HCT116 (cell line): Measurements from ENCODE around the gene CYP27A1. TPM values are rescaled to one million over a fixed set of nuclear protein-coding genes. Genes with fewer than 3 reads are reported as not detected.

Experiments
- ATAC-seq: fragments of 200-7000 bp; cut with Tn5 transposase; 2 replicates; pipeline ENCODE4 v1.9.1; 2020; ENCODE audit warnings: mild to moderate bottlenecking, moderate library complexity
- BruUV-seq: library from RNA; stranded (reverse); fragments of 400-500 nt; replicated peaks from 2 replicates; lab custom pipeline; 2021; lab: Mats Ljungman, UMichigan
- CTCF ChIA-PET: fragments of 300-600 bp; sonication (Branson Sonifier 250); formaldehyde crosslinking; loops from one replicate; lab custom pipeline; 2021; ENCODE audit warnings: antibody characterized with exemption; lab: Charles Lee
- POLR2A ChIA-PET: fragments of 300-600, 350-600 bp; sonication (Branson Sonifier 250); formaldehyde crosslinking; loops from one replicate; lab custom pipeline; 2021; ENCODE audit warnings: antibody characterized with exemption; lab: Charles Lee
- RAD21 ChIA-PET, 2 experiments: fragments of 300-600 bp; sonication (Branson Sonifier 250); formaldehyde crosslinking; loops; one replicate each; lab custom pipeline; 2023; ENCODE audit warnings: low total read pairs in 2 of 2; ENCODE audit not compliant: uncharacterized antibody in 2 of 2, unreplicated experiment in 2 of 2, low non-redundant PET in 1 of 2; lab: Charles Lee
- DNase-seq: peaks from one replicate; pipeline ENCODE4 v3.0.0-alpha.2; 2010; ENCODE audit warnings: low read depth, low spot score
- H2AFZ ChIP-seq: fragments of 200-600 bp; shearing (Covaris generic), sonication (generic); 2 replicates; pipeline ENCODE4 v1.6.1; 2017; ENCODE audit warnings: low read depth, mixed run types, mixed read lengths, antibody characterized with exemption, low read length; ENCODE audit not compliant: poor library complexity, severe bottlenecking
- H3K27ac ChIP-seq: 2 replicates; pipeline ENCODE4 v1.5.1; 2012; ENCODE audit warnings: low read depth, low read length
- H3K27me3 ChIP-seq: fragments of 200-600 bp; sonication (generic); 2 replicates; pipeline ENCODE4 v1.6.1; 2016; ENCODE audit warnings: mixed run types, low read length, mixed read lengths; ENCODE audit not compliant: insufficient read depth
- H3K36me3 ChIP-seq, 2 experiments: fragments of 200-500 bp in 1 of 2; fragments of 200-600 bp in 1 of 2; sonication (Bioruptor generic) in 1 of 2; sonication (generic) in 1 of 2; 2 replicates each; pipeline versions ENCODE4 v1.5.1 to v1.6.1; 2014 to 2016; ENCODE audit warnings: low read length in 2 of 2, inconsistent platforms in 1 of 2, mixed read lengths in 1 of 2, mixed run types in 1 of 2; ENCODE audit not compliant: insufficient read depth in 2 of 2, control insufficient read depth in 1 of 2
- H3K4me1 ChIP-seq, 2 experiments: fragments of 200-600 bp in 1 of 2; sonication (generic) in 1 of 2; 2 replicates each; pipeline versions ENCODE4 v1.5.1 to v1.6.1; 2012 to 2017; ENCODE audit warnings: low read length in 2 of 2, inconsistent platforms in 1 of 2, mild to moderate bottlenecking in 1 of 2, mixed read lengths in 1 of 2, mixed run types in 1 of 2, moderate library complexity in 1 of 2; ENCODE audit not compliant: insufficient read depth in 2 of 2, control insufficient read depth in 1 of 2
- H3K4me2 ChIP-seq: fragments of 200-600 bp; sonication (generic); 2 replicates; pipeline ENCODE4 v1.6.1; 2017; ENCODE audit warnings: mixed run types, low read length, mixed read lengths
- H3K4me3 ChIP-seq, 2 experiments: fragments of 200-600 bp in 1 of 2; sonication (generic) in 1 of 2; replicated peaks in 1 of 2; 2 replicates each; pipeline ENCODE4 v1.5.1; 2011 to 2016; ENCODE audit warnings: low read length in 2 of 2, control low read depth in 1 of 2, low read depth in 1 of 2, mild to moderate bottlenecking in 1 of 2, mixed read lengths in 1 of 2, mixed run types in 1 of 2
- H3K79me2 ChIP-seq: fragments of 200-600 bp; sonication (generic); 2 replicates; pipeline ENCODE4 v1.6.1; 2017; ENCODE audit warnings: mild to moderate bottlenecking, mixed run types, low read length, moderate library complexity, mixed read lengths; ENCODE audit not compliant: insufficient read depth
- H3K9ac ChIP-seq: fragments of 200-600 bp; sonication (generic); 2 replicates; pipeline ENCODE4 v1.6.1; 2016; ENCODE audit warnings: low read length, mixed read lengths
- H3K9me2 ChIP-seq: fragments of 200-600 bp; sonication (generic), shearing (Covaris generic); 2 replicates; pipeline ENCODE4 v1.6.1; 2017; ENCODE audit warnings: mixed run types, mild to moderate bottlenecking, moderate library complexity; ENCODE audit not compliant: insufficient read depth
- H3K9me3 ChIP-seq, 2 experiments: fragments of 200-500 bp in 1 of 2; fragments of 200-600 bp in 1 of 2; sonication (Bioruptor generic) in 1 of 2; sonication (generic) in 1 of 2; 2 replicates each; pipeline ENCODE4 v1.6.1; 2014 to 2017; ENCODE audit warnings: low read length in 2 of 2, mixed read lengths in 2 of 2, inconsistent platforms in 1 of 2, low read depth in 1 of 2, mild to moderate bottlenecking in 1 of 2, mixed run types in 1 of 2, moderate library complexity in 1 of 2; ENCODE audit not compliant: control insufficient read depth in 1 of 2, insufficient read depth in 1 of 2
- H4K20me1 ChIP-seq: fragments of 200-600 bp; sonication (generic), shearing (Covaris generic); 2 replicates; pipeline ENCODE4 v1.6.1; 2017; ENCODE audit warnings: mixed run types, mild to moderate bottlenecking, moderate library complexity; ENCODE audit not compliant: insufficient read depth
- CBX3 ChIP-seq: IDR thresholded peaks from 2 replicates; pipeline ENCODE4 v1.6.1; 2012; ENCODE audit warnings: low read depth
- CEBPB ChIP-seq: IDR thresholded peaks from 2 replicates; pipeline ENCODE4 v1.6.1; 2012; ENCODE audit warnings: low read depth
- EZH2 ChIP-seq: fragments of 200-600 bp; sonication (generic); IDR thresholded peaks from 2 replicates; pipeline ENCODE4 v1.6.1; 2017; ENCODE audit warnings: antibody characterized with exemption, mixed run types
- JUND ChIP-seq: IDR thresholded peaks from 2 replicates; pipeline ENCODE4 v1.6.1; 2012
- POLR2A ChIP-seq: IDR thresholded peaks from 2 replicates; pipeline ENCODE4 v1.7.0; 2011; ENCODE audit warnings: borderline replicate concordance; ENCODE audit not compliant: insufficient read depth, insufficient read length; ENCODE audit errors: extremely low read depth
- SIN3A ChIP-seq: IDR thresholded peaks from 2 replicates; pipeline ENCODE4 v1.6.1; 2012; ENCODE audit warnings: low read depth
- SP1 ChIP-seq: IDR thresholded peaks from 2 replicates; pipeline ENCODE4 v1.6.1; 2012; ENCODE audit warnings: low read depth
- TCF7L2 ChIP-seq: IDR thresholded peaks from 2 replicates; pipeline ENCODE4 v1.7.0; 2011; ENCODE audit warnings: borderline replicate concordance, inconsistent platforms; ENCODE audit not compliant: insufficient read depth, insufficient read length; ENCODE audit errors: extremely low read depth
- intact Hi-C: fragments of 100-400 bp; cut with micrococcal nuclease; formaldehyde crosslinking; loops from 2 replicates; pipeline ENCODE4 v1.10.0; 2022
- total RNA-seq: library from RNA; stranded (reverse); gene quantifications from one replicate; pipeline ENCODE4 v1.2.1, GENCODE V29; 2021; ENCODE audit not compliant: unreplicated experiment
- TF ChIP-seq, protein P1 (sequence below): IDR thresholded peaks from 2 replicates; pipeline ENCODE4 v1.6.1; 2011; ENCODE audit warnings: mild to moderate bottlenecking, low read length, moderate library complexity; ENCODE audit not compliant: insufficient replicate concordance; ENCODE audit errors: extremely low read depth

CYP27A1 gene
- total RNA-seq, 1 experiment from 2014 or later, result 1.6 TPM

DNA sequence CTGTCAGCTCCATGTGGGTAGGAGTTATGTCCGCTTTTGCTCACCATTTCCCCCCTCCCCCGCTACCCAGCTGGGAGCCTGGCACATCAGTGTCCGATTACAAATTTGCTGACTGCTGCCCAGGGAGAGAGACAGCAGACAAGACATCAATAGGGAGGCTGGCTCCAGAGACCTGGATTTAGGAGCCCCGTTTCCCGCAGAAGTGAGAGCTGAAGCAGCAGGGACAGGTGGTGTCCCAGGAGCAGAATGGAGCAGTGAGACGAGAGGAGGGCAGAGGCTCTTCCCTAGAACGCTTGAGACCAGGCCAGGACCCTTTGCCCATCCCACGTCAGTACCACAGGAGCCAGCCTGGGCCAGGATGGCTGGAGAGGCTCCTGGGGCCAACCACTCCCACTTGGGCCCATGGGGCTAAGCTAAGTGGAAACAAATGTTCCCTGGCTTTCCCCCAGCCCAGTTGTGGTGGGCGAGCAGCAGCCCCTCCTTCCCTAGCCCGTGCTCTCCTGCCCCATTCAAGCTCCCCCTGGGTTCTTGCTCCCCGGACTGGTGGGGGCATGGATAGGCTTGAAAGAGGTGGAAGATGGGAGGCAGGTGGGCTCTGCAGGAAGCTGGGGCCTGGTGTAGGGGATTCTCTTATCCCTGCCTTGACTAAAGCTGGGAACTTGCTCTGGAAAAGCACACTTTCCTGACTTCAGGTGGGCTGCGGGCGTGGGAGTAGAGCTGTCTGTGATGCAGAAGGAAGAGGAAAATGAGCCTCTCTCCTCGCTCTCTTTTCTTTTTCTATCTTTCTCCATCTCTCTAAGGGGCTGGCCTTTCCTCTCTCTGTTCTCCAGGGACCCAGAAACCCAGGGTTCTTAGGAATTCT lies 73.6 kb downstream of the CYP27A1 start:
- peaks cover 13% of the 10 kb centered on the region; the same call in 1 of the 2 replicates for H3K27me3 ChIP-seq
- CTCF ChIA-PET, result interaction anchor here (0.5 to 4.3 kb wide), 3 partner anchors 43 to 299 kb away, joined by 3 to 35 read pairs (median 3); no protein-coding TSS in a partner anchor
- RAD21 ChIA-PET, result no interaction called here
- H2AFZ ChIP-seq, result no peak overlapping the region
- BruUV-seq, result no TSS peak
- H3K9me3 ChIP-seq, result no peaks in the 10 kb centered on the region
- no peaks in the 10 kb centered on the region for H4K20me1 ChIP-seq
- no peak overlapping the region for H3K4me2 ChIP-seq
- no peak overlapping the region for H3K4me3 ChIP-seq
- H3K79me2 ChIP-seq, result no peaks in the 10 kb centered on the region
- H3K4me1 ChIP-seq, result peaks cover 23 to 50% of the 10 kb centered on the region in 2 experiments
- H3K9ac ChIP-seq, result no peak overlapping the region
- ATAC-seq (no peak), DNase-seq (no peak)
- intact Hi-C loops, result no loop called here
- H3K9me2 ChIP-seq, result no peaks in the 10 kb centered on the region
- no peaks in the 10 kb centered on the region for H3K36me3 ChIP-seq
- H3K27ac ChIP-seq, result no peak overlapping the region
- TF ChIP-seq TCF7L2 (no peak), POLR2A (no peak), SIN3A (no peak)
- POLR2A ChIA-PET, result no interaction called here

DNA sequence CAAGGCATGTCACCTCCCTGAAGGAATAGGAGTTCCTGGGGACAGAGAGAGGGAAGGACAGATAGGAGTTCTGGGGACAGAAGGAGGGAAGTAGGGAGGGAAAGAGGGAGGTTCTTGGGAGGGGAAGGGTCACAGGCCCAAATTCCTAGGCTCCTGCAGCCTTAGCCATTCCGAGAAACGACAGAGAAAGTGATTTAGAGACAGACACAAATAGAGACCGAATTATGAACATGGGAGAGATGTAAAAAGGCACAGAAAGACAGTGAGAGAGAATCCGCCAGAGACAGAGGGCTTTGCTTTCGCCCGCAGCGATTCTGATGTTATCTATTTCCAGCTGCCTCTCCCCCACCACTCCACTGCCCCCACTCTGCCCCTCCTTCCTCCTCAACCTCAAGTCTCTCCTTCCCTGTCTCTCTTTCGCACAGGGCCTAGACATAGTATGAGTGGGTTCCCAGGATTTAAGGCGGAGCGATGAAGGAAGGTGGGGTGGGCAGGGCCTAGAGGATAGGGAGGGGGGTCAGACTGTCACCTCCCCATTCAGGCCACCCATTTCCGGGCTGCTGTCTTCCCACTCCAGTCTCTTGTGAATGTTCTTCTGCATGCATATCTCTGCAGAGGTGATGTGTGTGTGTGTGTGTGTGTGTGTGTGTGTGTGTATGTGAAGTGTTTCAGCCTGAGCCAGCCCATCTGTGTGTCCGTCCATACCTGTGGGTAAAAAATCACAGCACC lies 74.4 kb downstream of the CYP27A1 start:
- peaks cover 13% of the 10 kb centered on the region; the same call in 1 of the 2 replicates for H3K27me3 ChIP-seq
- H3K27ac ChIP-seq, result no peak overlapping the region
- H2AFZ ChIP-seq, result no peak overlapping the region
- DNase-seq (no peak), ATAC-seq (no peak)
- H3K9me3 ChIP-seq, result no peaks in the 10 kb centered on the region
- H4K20me1 ChIP-seq, result no peaks in the 10 kb centered on the region
- H3K36me3 ChIP-seq, result no peaks in the 10 kb centered on the region
- no peak overlapping the region for H3K4me2 ChIP-seq
- no peaks in the 10 kb centered on the region for H3K9me2 ChIP-seq
- H3K9ac ChIP-seq, result no peak overlapping the region
- TF ChIP-seq, protein P1, sequence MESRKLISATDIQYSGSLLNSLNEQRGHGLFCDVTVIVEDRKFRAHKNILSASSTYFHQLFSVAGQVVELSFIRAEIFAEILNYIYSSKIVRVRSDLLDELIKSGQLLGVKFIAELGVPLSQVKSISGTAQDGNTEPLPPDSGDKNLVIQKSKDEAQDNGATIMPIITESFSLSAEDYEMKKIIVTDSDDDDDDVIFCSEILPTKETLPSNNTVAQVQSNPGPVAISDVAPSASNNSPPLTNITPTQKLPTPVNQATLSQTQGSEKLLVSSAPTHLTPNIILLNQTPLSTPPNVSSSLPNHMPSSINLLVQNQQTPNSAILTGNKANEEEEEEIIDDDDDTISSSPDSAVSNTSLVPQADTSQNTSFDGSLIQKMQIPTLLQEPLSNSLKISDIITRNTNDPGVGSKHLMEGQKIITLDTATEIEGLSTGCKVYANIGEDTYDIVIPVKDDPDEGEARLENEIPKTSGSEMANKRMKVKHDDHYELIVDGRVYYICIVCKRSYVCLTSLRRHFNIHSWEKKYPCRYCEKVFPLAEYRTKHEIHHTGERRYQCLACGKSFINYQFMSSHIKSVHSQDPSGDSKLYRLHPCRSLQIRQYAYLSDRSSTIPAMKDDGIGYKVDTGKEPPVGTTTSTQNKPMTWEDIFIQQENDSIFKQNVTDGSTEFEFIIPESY, result no peak
- TF ChIP-seq SP1, result no peak
- TF ChIP-seq CEBPB, result no peak
- TF ChIP-seq EZH2, result no peak
- TF ChIP-seq TCF7L2, result no peak
- TF ChIP-seq JUND, result no peak
- TF ChIP-seq CBX3, result no peak
- intact Hi-C loops, result no loop called here
- ChIA-PET CTCF (interaction anchor here (0.5 to 0.9 kb wide), 2 partner anchors 218 to 298 kb away, joined by 3 read pairs; no protein-coding TSS in a partner anchor), POLR2A (no interaction called here), RAD21 (no interaction called here)
- no peak overlapping the region for H3K4me3 ChIP-seq
- H3K4me1 ChIP-seq, result peaks cover 23 to 50% of the 10 kb centered on the region in 2 experiments
- BruUV-seq, result no TSS peak
- H3K79me2 ChIP-seq, result no peaks in the 10 kb centered on the region
